HUDEP-2 (cell line): Measurements from ENCODE around the gene INSL3.
"Not testable (repeated sequence)": the region's sequence is repeated elsewhere in the genome, so short reads cannot be mapped to it uniquely, and the experiment has no call there.

Source experiments
- DNase-seq, 76 experiments: peaks; one replicate each; lab custom pipeline; 2025; ENCODE audit not compliant: unreplicated experiment in 76 of 76; lab: John Stamatoyannopoulos, UW

Gene INSL3

GRCh38 chr19:17790059-17790780 lies 31.1 kb downstream of the INSL3 start:
- DNase-seq: no peak

GRCh38 chr19:17788632-17789031 lies 32.7 kb downstream of the INSL3 start:
- DNase-seq: no peak

GRCh38 chr19:17787274-17787913 lies 33.9 kb downstream of the INSL3 start:
- no peak for DNase-seq

- DNase-seq: peak in 55 of 76 experiments; percentile 2 to 76 (median 58)
These were observed 36.9 kb downstream of the INSL3 start for GRCh38 chr19:17784201-17785008.

- not testable (repeated sequence) for DNase-seq
These were observed 37.6 kb downstream of the INSL3 start for GRCh38 chr19:17783721-17784120.

- no peak for DNase-seq
These were observed 40.5 kb downstream of the INSL3 start for GRCh38 chr19:17780781-17781180.

GRCh38 chr19:17778968-17779929 lies 42.1 kb downstream of the INSL3 start:
- peak in 5 of 76 experiments; percentile 10 to 37 (median 28) for DNase-seq

GRCh38 chr19:17778251-17778967 lies 42.9 kb downstream of the INSL3 start:
- DNase-seq: peak in 67 of 76 experiments; percentile 24 to 91 (median 74)

GRCh38 chr19:17777840-17778239 lies 43.5 kb downstream of the INSL3 start:
- not testable (repeated sequence) for DNase-seq

GRCh38 chr19:17775991-17776803 lies 45.1 kb downstream of the INSL3 start:
- no peak for DNase-seq

- peak in 64 of 76 experiments; percentile 19 to 86 (median 62) for DNase-seq
These were observed 45.9 kb downstream of the INSL3 start for GRCh38 chr19:17775245-17775927.

GRCh38 chr19:17772172-17772571 lies 49.1 kb downstream of the INSL3 start:
- DNase-seq: peak in 15 of 76 experiments; percentile 12 to 44 (median 27)

- no peak for DNase-seq
These were observed 50.7 kb downstream of the INSL3 start for GRCh38 chr19:17770613-17771012.

GRCh38 chr19:17767559-17767958 lies 53.8 kb downstream of the INSL3 start:
- DNase-seq: peak in 48 of 76 experiments; percentile 15 to 86 (median 51)

GRCh38 chr19:17766543-17767131 lies 54.7 kb downstream of the INSL3 start:
- peak in 71 of 76 experiments; percentile 31 to 89 (median 73) for DNase-seq
